ENCODE results near the gene CCDC158. TPM values are rescaled to one million over a fixed set of nuclear protein-coding genes. Genes with fewer than 3 reads are reported as not detected.

Gene CCDC158
- total RNA-seq: 1 to 10 TPM; 1.2 to 2.6 (median 1.5) TPM

DNA sequence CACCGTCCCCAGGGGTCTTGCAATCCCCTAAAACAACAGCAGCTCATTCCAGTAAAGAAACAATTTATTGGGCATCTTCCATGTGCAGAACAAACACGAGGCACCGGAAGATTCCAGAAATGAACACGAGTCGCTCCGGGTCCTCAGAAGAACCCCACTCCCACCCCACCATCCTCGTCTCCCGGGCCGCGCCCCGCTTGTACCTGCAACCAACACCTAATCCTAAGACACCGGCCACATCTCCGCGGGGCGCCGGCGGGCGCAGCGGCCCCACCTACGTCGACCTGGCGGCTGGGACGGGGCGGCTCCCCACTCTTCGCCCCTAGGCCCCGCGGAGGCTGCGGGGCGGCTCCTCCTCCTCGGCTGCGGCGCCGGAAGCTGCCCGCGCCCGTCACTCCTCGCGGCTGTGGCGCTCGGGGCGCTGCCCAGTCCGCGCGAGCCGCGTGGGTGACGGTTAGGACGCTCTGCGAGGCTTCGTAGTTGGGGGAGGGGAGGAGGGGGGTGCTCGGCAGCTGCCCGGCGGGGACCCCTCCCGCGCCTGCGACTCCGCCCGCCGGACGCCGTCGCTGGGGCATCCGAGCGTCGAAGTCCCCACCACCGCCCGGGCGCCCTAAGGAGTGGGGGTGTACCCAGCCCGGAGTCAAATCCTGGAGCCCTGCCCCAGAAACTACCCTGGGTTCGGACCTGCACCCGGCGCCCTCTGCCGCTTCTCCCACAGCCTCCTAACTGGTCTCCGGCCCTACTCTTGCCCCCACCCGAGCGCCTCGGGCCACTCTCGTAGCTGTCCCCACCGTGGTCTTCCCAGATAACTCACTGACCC, at the start of gene CCDC158:
Gene CCDC158, minus strand, starts transcription at position 380 of the 820 bp plus-strand sequence. CDS start 17,934 bp downstream, outside the sequence.
- peak within 1 kb of the TSS in 2 of 4 donors; percentile 63 to 76 for H3K27ac ChIP-seq

DNA sequence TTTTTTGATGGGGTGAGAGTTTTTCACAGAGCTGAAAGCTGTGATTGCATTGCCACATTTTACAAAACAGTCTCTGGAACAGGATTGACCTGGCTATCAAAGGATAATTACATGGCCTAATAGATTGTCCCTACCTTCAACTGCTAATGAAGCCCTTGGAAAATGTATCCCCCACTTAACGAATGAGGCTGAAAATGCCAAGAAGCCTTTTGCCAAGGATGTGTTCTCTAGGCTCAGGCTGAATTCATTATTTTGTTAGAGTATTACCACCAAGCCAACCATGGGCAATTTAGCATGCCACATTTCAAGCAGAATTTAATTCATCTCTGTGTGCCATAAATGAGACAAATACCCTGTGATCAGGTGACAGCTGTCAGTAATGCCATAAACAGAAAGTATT, 49.6 kb upstream of the CCDC158 start:
- Histone ChIP-seq H3K36me3 (no peaks in the 10 kb centered on the region), H3K4me3 (no peak overlapping the region), H3K27me3 (no peaks in the 10 kb centered on the region), H3K27ac (no peak overlapping the region), H3K4me1 (no peaks in the 10 kb centered on the region), H3K9me3 (no peaks in the 10 kb centered on the region)
- TF ChIP-seq, protein P1, sequence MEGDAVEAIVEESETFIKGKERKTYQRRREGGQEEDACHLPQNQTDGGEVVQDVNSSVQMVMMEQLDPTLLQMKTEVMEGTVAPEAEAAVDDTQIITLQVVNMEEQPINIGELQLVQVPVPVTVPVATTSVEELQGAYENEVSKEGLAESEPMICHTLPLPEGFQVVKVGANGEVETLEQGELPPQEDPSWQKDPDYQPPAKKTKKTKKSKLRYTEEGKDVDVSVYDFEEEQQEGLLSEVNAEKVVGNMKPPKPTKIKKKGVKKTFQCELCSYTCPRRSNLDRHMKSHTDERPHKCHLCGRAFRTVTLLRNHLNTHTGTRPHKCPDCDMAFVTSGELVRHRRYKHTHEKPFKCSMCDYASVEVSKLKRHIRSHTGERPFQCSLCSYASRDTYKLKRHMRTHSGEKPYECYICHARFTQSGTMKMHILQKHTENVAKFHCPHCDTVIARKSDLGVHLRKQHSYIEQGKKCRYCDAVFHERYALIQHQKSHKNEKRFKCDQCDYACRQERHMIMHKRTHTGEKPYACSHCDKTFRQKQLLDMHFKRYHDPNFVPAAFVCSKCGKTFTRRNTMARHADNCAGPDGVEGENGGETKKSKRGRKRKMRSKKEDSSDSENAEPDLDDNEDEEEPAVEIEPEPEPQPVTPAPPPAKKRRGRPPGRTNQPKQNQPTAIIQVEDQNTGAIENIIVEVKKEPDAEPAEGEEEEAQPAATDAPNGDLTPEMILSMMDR (IDR thresholded peaks at IDR 0.05): no peak
- TF ChIP-seq EP300 (IDR thresholded peaks at IDR 0.05): no peak
- TF ChIP-seq POLR2A (IDR thresholded peaks at IDR 0.05): no peak
- TF ChIP-seq POLR2AphosphoS5 (IDR thresholded peaks at IDR 0.05): no peak
- 67% methylated on average over 1 of the region's 1 CpG; no CpG with 5 or more reads in 1 of the 2 donors for WGBS, 2 donors (ENCODE audit: low coverage in 1 of 2)
- no peak for ATAC-seq

More for the DNA sequence above, at the start of gene CCDC158:
- TF ChIP-seq, protein P1 (IDR thresholded peaks at IDR 0.05): peak in 1 of 4 experiments; percentile 9
- TF ChIP-seq POLR2AphosphoS5 (IDR thresholded peaks at IDR 0.05): no peak
- H3K9me3 ChIP-seq: no peaks in the 10 kb centered on the region
- WGBS, 2 donors (ENCODE audit: low coverage in 1 of 2): 8 to 16% methylated on average over 5 of the region's 79 CpGs
- H3K4me3 ChIP-seq: peak within 1 kb of the TSS; percentile 56 to 67
- no peaks in the 10 kb centered on the region for H3K36me3 ChIP-seq
- peaks cover 0 to 22% (median 0%) of the 10 kb centered on the region in 3 donors for H3K4me1 ChIP-seq
- peak; percentile 84 for ATAC-seq
- H3K27me3 ChIP-seq: peaks cover 7% of the 10 kb centered on the region

DNA sequence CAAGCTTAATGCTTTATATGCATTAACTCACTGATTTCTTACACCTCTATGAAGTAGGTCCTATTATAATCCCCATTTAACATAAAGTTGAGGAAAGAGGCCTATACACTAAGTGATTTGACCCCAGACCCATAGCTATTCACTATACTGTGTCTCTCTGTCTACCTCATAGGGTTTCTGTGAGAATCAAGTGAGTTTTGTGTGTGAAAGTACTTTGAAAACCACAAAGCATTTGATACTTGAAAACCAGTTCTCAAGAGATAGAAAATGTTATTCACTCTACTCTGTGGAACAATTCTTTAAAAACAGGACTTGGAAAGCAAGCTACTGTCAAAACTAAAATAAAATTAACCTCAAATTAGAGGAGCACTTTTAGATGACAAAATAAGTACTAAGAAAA, 49.1 kb upstream of the CCDC158 start:
- no peaks in the 10 kb centered on the region for H3K9me3 ChIP-seq
- H3K4me1 ChIP-seq: no peaks in the 10 kb centered on the region
- H3K4me3 ChIP-seq: no peak overlapping the region
- H3K27me3 ChIP-seq: no peaks in the 10 kb centered on the region
- H3K36me3 ChIP-seq: no peaks in the 10 kb centered on the region
- no peak overlapping the region for H3K27ac ChIP-seq
- TF ChIP-seq EP300 (IDR thresholded peaks at IDR 0.05) (no peak), POLR2A (IDR thresholded peaks at IDR 0.05) (no peak), POLR2AphosphoS5 (IDR thresholded peaks at IDR 0.05) (no peak)
- TF ChIP-seq, protein P1 (IDR thresholded peaks at IDR 0.05): no peak
- ATAC-seq: no peak

DNA sequence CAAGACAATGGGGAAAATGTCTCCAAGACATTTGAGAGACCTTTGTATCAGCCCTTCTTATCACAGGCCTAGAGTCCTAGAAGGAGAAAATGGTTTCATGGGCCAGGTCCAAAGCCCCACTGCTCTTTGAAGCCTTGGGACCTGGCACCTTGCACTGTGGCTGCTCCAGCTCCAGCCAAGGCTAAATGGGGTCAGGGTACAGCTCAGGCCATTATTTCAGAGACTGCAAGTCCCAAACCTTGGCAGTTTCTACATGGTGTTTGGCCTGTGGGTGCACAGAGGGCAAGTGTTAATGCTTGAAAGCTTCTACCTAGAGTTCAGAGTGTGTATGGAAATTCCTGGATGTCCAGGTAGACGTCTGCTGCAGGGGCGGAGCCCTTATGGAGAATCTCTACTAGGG, 42.6 kb upstream of the CCDC158 start:
- Histone ChIP-seq H3K36me3 (no peaks in the 10 kb centered on the region), H3K9me3 (peaks cover 0 to 18% (median 0%) of the 10 kb centered on the region in 3 donors), H3K4me1 (peaks cover 0 to 11% (median 0%) of the 10 kb centered on the region in 3 donors), H3K27me3 (no peaks in the 10 kb centered on the region), H3K4me3 (no peak overlapping the region), H3K27ac (no peak overlapping the region)
- no peak for ATAC-seq
- TF ChIP-seq EP300 (IDR thresholded peaks at IDR 0.05) (no peak), POLR2AphosphoS5 (IDR thresholded peaks at IDR 0.05) (no peak), POLR2A (IDR thresholded peaks at IDR 0.05) (no peak)
- TF ChIP-seq, protein P1 (IDR thresholded peaks at IDR 0.05): no peak
- WGBS, 2 donors (ENCODE audit: low coverage in 1 of 2): no CpG with 5 or more reads among the region's 2 CpGs

DNA sequence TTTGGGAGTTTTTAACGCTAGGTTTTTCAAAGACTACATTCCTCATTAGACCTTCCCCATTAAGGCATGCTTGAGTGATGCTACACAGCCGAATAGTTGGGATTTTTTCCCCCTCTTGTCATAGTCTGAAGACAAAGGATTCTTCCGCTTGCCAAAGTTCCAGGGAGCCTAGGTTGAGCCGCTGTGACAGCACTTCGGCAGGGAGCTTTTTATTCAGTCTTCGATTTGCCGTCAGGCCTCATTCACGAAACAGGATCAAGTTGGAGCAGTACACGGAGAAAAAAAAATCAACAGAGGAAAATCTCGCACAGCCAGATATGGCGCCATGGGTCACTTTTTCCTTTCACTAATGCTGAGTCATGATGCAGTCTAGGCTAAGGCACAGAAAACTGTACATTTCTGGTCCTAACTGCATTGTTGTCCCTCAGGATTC, 38.4 kb upstream of the CCDC158 start:
- H3K9me3 ChIP-seq: peaks cover 0 to 18% (median 0%) of the 10 kb centered on the region in 3 donors
- WGBS, 2 donors (ENCODE audit: low coverage in 1 of 2): 30 to 52% methylated on average over 5 to 11 of the region's 11 CpGs
- H3K27me3 ChIP-seq: no peaks in the 10 kb centered on the region
- no peak for TF ChIP-seq POLR2AphosphoS5 (IDR thresholded peaks at IDR 0.05)
- TF ChIP-seq, protein P1 (IDR thresholded peaks at IDR 0.05): no peak
- TF ChIP-seq EP300 (IDR thresholded peaks at IDR 0.05): no peak
- no peak for TF ChIP-seq POLR2A (IDR thresholded peaks at IDR 0.05)
- no peaks in the 10 kb centered on the region for H3K36me3 ChIP-seq
- H3K4me3 ChIP-seq: no peak overlapping the region
- ATAC-seq: peak; percentile 39
- H3K27ac ChIP-seq: peak overlapping the region; percentile 4 to 73 (median 63)
- H3K4me1 ChIP-seq: peaks cover 0 to 11% (median 0%) of the 10 kb centered on the region in 3 donors

Measured in gastroesophageal sphincter (tissue), 4 donors.